DOHH2 (cell line): ENCODE data around the gene TEKTIP1.

Experiments used
- H3F3A ChIP-seq: fragments of 200-600 bp; sonication (generic), shearing (Covaris generic); 2 replicates; pipeline ENCODE4 v1.6.0; 2016; ENCODE audit warnings: antibody characterized with exemption, mild to moderate bottlenecking; ENCODE audit not compliant: control insufficient read depth, insufficient read depth
- H3K27ac ChIP-seq: fragments of 200-600 bp; sonication (generic); 2 replicates; pipeline ENCODE4 v1.5.1; 2014; ENCODE audit warnings: low read depth, mild to moderate bottlenecking, low read length, moderate library complexity
- H3K27me3 ChIP-seq: fragments of 200-600 bp; sonication (generic); 2 replicates; pipeline ENCODE4 v1.6.1; 2014; ENCODE audit warnings: mild to moderate bottlenecking, low read length, mixed read lengths; ENCODE audit not compliant: control insufficient read depth
- H3K36me3 ChIP-seq: fragments of 200-600 bp; sonication (generic); 2 replicates; pipeline ENCODE4 v1.6.1; 2014; ENCODE audit warnings: mild to moderate bottlenecking, low read length, moderate library complexity, mixed read lengths; ENCODE audit not compliant: control insufficient read depth
- H3K4me1 ChIP-seq: fragments of 200-600 bp; sonication (generic); 2 replicates; pipeline ENCODE4 v1.6.1; 2014; ENCODE audit warnings: mild to moderate bottlenecking, low read length, mixed read lengths; ENCODE audit not compliant: control insufficient read depth
- H3K4me2 ChIP-seq: fragments of 200-600 bp; sonication (generic); 2 replicates; pipeline ENCODE4 v1.6.0; 2014; ENCODE audit warnings: mild to moderate bottlenecking, low read length, moderate library complexity
- H3K4me3 ChIP-seq: fragments of 200-600 bp; sonication (generic); 2 replicates; pipeline ENCODE4 v1.5.1; 2014; ENCODE audit warnings: mild to moderate bottlenecking, low read length, mixed read lengths
- H3K79me2 ChIP-seq: fragments of 200-600 bp; sonication (generic); 2 replicates; pipeline ENCODE4 v1.6.1; 2014; ENCODE audit warnings: mild to moderate bottlenecking, low read length, mixed read lengths; ENCODE audit not compliant: control insufficient read depth
- H3K9me2 ChIP-seq: fragments of 200-600 bp; sonication (generic); replicated peaks from 2 replicates; pipeline ENCODE4 v1.6.1; 2014; ENCODE audit warnings: mild to moderate bottlenecking, low read length, mixed read lengths; ENCODE audit not compliant: control insufficient read depth
- H3K9me3 ChIP-seq: fragments of 200-600 bp; sonication (generic); 2 replicates; pipeline ENCODE4 v1.6.1; 2014; ENCODE audit warnings: antibody characterized with exemption, low read length, mixed read lengths; ENCODE audit not compliant: control insufficient read depth, insufficient read depth
- H4K20me1 ChIP-seq: fragments of 200-600 bp; sonication (generic); 2 replicates; pipeline ENCODE4 v1.6.0; 2014; ENCODE audit warnings: low read depth, mild to moderate bottlenecking, antibody characterized with exemption, low read length, moderate library complexity; ENCODE audit not compliant: control insufficient read depth, insufficient read depth
- CTCF ChIP-seq: fragments of 200-600 bp; sonication (generic); IDR thresholded peaks from one replicate; pipeline ENCODE4 v1.5.1; 2014; ENCODE audit warnings: antibody characterized with exemption, mild to moderate bottlenecking, low read depth, low read length; ENCODE audit not compliant: poor library complexity, severe bottlenecking
- EZH2phosphoT487 ChIP-seq: fragments of 200-600 bp; sonication (generic); IDR thresholded peaks from 2 replicates; pipeline ENCODE4 v1.6.1; 2017; ENCODE audit warnings: borderline replicate concordance, mild to moderate bottlenecking, antibody characterized with exemption, low read length, moderate library complexity, mixed read lengths

The TEKTIP1 gene

DNA sequence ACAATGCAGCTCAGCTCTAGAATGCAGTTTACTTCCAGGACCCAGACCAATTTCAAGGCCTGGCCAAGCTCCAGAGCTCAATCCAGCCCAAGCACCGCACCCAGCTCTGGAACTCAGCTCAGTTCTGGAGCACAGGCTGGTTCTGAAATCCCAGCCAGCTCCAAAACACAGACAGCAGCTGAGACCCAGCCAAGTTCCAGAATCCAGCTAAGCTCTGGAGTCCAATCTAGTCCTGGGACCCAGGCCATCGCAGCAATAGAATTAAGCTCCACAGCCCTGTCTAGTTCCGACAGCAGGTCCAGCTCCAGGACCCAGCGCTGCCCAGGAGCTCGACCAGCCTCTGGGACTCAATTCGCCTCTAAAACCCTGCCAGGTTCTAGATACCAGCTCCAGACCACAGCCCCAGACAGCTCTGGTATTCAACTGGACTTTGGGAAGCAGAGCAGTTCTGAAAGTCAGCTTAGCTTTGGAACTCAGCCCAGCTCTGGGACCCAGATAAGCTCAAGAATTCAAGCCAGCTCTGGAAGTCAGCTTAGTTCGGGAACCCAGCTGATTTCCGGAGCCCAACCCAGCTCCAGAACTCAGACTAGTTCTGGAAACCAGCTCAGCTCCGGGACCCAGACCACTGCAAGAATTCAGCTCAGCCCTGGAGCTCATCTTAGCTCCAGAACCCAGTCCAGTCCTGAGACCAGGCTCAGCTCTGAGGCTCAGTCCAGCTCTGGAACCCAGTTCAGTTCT, 53.1 kb downstream of the TEKTIP1 start:
- Histone ChIP-seq H3K27ac (no peak overlapping the region), H3K4me2 (no peak overlapping the region), H3K4me3 (no peak overlapping the region), H3K79me2 (no peaks in the 10 kb centered on the region), H3K9me2 (no peaks in the 10 kb centered on the region), H3K36me3 (no peaks in the 10 kb centered on the region), H4K20me1 (no peaks in the 10 kb centered on the region), H3K4me1 (no peaks in the 10 kb centered on the region), H3F3A (no peaks in the 10 kb centered on the region), H3K27me3 (no peaks in the 10 kb centered on the region), H3K9me3 (peaks cover 20% of the 10 kb centered on the region; the same call in 1 of the 2 replicates)
- TF ChIP-seq EZH2phosphoT487, result no peak
- TF ChIP-seq CTCF, result no peak

- no peak overlapping the region for H3K4me3 ChIP-seq
- H3K4me1 ChIP-seq, result no peaks in the 10 kb centered on the region
- no peaks in the 10 kb centered on the region for H3K9me2 ChIP-seq
- no peaks in the 10 kb centered on the region for H3K79me2 ChIP-seq
- TF ChIP-seq EZH2phosphoT487 (no peak), CTCF (no peak)
- no peak overlapping the region for H3K27ac ChIP-seq
- no peaks in the 10 kb centered on the region for H3K27me3 ChIP-seq
- no peaks in the 10 kb centered on the region for H3F3A ChIP-seq
- H4K20me1 ChIP-seq, result no peaks in the 10 kb centered on the region
- peaks cover 20% of the 10 kb centered on the region; the same call in 1 of the 2 replicates for H3K9me3 ChIP-seq
- no peaks in the 10 kb centered on the region for H3K36me3 ChIP-seq
- no peak overlapping the region for H3K4me2 ChIP-seq
These were observed 54.2 kb downstream of the TEKTIP1 start for GRCh38 chr19:3593156-3593555.
